Dendritic cell treated with granulocyte-macrophage colony-stimulating factor and Interleukin-4, amounts not matched to agents 40 ng/mL and 50 ng/mL, for 4 days (primary cell): Measurements from ENCODE around the gene PRKCD.

Source experiments
- H3K27ac Mint-ChIP-seq: one replicate; pipeline ENCODE4 v1.8.0; 2022; ENCODE audit warnings: mild to moderate bottlenecking, mixed read lengths
- H3K27me3 Mint-ChIP-seq: one replicate; pipeline ENCODE4 v1.8.0; 2022; ENCODE audit warnings: mild to moderate bottlenecking, mixed read lengths
- H3K36me3 Mint-ChIP-seq: one replicate; pipeline ENCODE4 v1.8.0; 2022; ENCODE audit warnings: low read depth, mixed read lengths
- H3K4me1 Mint-ChIP-seq: one replicate; pipeline ENCODE4 v1.8.0; 2022; ENCODE audit warnings: low read depth, mixed read lengths
- H3K4me3 Mint-ChIP-seq: one replicate; pipeline ENCODE4 v1.8.0; 2022; ENCODE audit warnings: mild to moderate bottlenecking, moderate library complexity, mixed read lengths
- H3K9me3 Mint-ChIP-seq: one replicate; pipeline ENCODE4 v1.8.0; 2022; ENCODE audit warnings: mixed read lengths
- intact Hi-C: fragments of 100-400 bp; cut with micrococcal nuclease; formaldehyde crosslinking; loops from one replicate; pipeline ENCODE4 v1.15.0; 2022

Gene PRKCD

GRCh38 chr3:53130179-53131061 lies 30.6 kb upstream of the PRKCD start, which contains the start of gene RFT1:
Gene RFT1, minus strand, starts transcription at chr3:53130435. Its CDS starts 35 bp downstream, at chr3:53130400.
- H3K36me3 Mint-ChIP-seq, result peaks cover 20% of the 10 kb centered on the region
- H3K27me3 Mint-ChIP-seq, result no peaks in the 10 kb centered on the region
- intact Hi-C loops, result loop anchor here (5.0 kb wide), 1 partner anchor 52 kb away; no protein-coding TSS in a partner anchor
- peaks cover 37% of the 10 kb centered on the region for H3K4me1 Mint-ChIP-seq
- peak within 1 kb of the TSS; percentile 87 for H3K4me3 Mint-ChIP-seq
- peak within 1 kb of the TSS; percentile 83 for H3K27ac Mint-ChIP-seq
- no peaks in the 10 kb centered on the region for H3K9me3 Mint-ChIP-seq

- peaks cover 13% of the 10 kb centered on the region for H3K36me3 Mint-ChIP-seq
- H3K9me3 Mint-ChIP-seq, result no peaks in the 10 kb centered on the region
- peak overlapping the region; percentile 83 for H3K27ac Mint-ChIP-seq
- peaks cover 41% of the 10 kb centered on the region for H3K4me1 Mint-ChIP-seq
- intact Hi-C loops, result loop anchor here (5.0 kb wide), 1 partner anchor 51 kb away; no protein-coding TSS in a partner anchor
- H3K4me3 Mint-ChIP-seq, result peak overlapping the region; percentile 87
- no peaks in the 10 kb centered on the region for H3K27me3 Mint-ChIP-seq
These were observed 29.9 kb upstream of the PRKCD start for GRCh38 chr3:53131096-53131495.

- intact Hi-C loops, result loop anchor here (5.0 kb wide), 1 partner anchor 50 kb away; no protein-coding TSS in a partner anchor
- Mint-ChIP-seq H3K27ac (peak overlapping the region; percentile 70), H3K36me3 (peaks cover 6% of the 10 kb centered on the region), H3K9me3 (no peaks in the 10 kb centered on the region), H3K4me3 (no peak overlapping the region), H3K4me1 (peaks cover 44% of the 10 kb centered on the region), H3K27me3 (no peaks in the 10 kb centered on the region)
These were observed 28.7 kb upstream of the PRKCD start for GRCh38 chr3:53132347-53132746.

- Mint-ChIP-seq H3K4me3 (no peak overlapping the region), H3K27me3 (no peaks in the 10 kb centered on the region), H3K4me1 (peaks cover 52% of the 10 kb centered on the region), H3K36me3 (peaks cover 6% of the 10 kb centered on the region), H3K9me3 (no peaks in the 10 kb centered on the region), H3K27ac (no peak overlapping the region)
- intact Hi-C loops, result loop anchor here (2.0 to 5.0 kb wide), 3 partner anchors 26 to 62 kb away; partner anchors contain the start of gene PRKCD
These were observed 26.3 kb upstream of the PRKCD start for GRCh38 chr3:53134631-53135232.

GRCh38 chr3:53137221-53137620 lies 23.8 kb upstream of the PRKCD start:
- no peak overlapping the region for H3K4me3 Mint-ChIP-seq
- intact Hi-C loops, result no loop called here
- peak overlapping the region; percentile 49 for H3K27ac Mint-ChIP-seq
- H3K36me3 Mint-ChIP-seq, result no peaks in the 10 kb centered on the region
- no peaks in the 10 kb centered on the region for H3K9me3 Mint-ChIP-seq
- H3K4me1 Mint-ChIP-seq, result peaks cover 60% of the 10 kb centered on the region
- no peaks in the 10 kb centered on the region for H3K27me3 Mint-ChIP-seq

GRCh38 chr3:53137835-53138446 lies 23.1 kb upstream of the PRKCD start:
- Mint-ChIP-seq H3K4me1 (peaks cover 60% of the 10 kb centered on the region), H3K9me3 (no peaks in the 10 kb centered on the region), H3K4me3 (no peak overlapping the region), H3K36me3 (no peaks in the 10 kb centered on the region), H3K27ac (peak overlapping the region; percentile 49), H3K27me3 (no peaks in the 10 kb centered on the region)
- intact Hi-C loops, result no loop called here

GRCh38 chr3:53139906-53140846 lies 20.8 kb upstream of the PRKCD start:
- no peaks in the 10 kb centered on the region for H3K36me3 Mint-ChIP-seq
- no peaks in the 10 kb centered on the region for H3K27me3 Mint-ChIP-seq
- no peaks in the 10 kb centered on the region for H3K9me3 Mint-ChIP-seq
- H3K27ac Mint-ChIP-seq, result peak overlapping the region; percentile 88
- no peak overlapping the region for H3K4me3 Mint-ChIP-seq
- peaks cover 72% of the 10 kb centered on the region for H3K4me1 Mint-ChIP-seq
- intact Hi-C loops, result no loop called here

- intact Hi-C loops, result no loop called here
- Mint-ChIP-seq H3K27me3 (no peaks in the 10 kb centered on the region), H3K9me3 (no peaks in the 10 kb centered on the region), H3K27ac (peak overlapping the region; percentile 88), H3K36me3 (no peaks in the 10 kb centered on the region), H3K4me3 (no peak overlapping the region), H3K4me1 (peaks cover 73% of the 10 kb centered on the region)
These were observed 19.9 kb upstream of the PRKCD start for GRCh38 chr3:53140847-53141845.

- intact Hi-C loops, result loop anchor here (2.0 kb wide), 1 partner anchor 18 kb away; the partner anchor contains the start of gene PRKCD
- H3K27ac Mint-ChIP-seq, result peak overlapping the region; percentile 88
- no peaks in the 10 kb centered on the region for H3K36me3 Mint-ChIP-seq
- no peaks in the 10 kb centered on the region for H3K27me3 Mint-ChIP-seq
- H3K4me3 Mint-ChIP-seq, result no peak overlapping the region
- no peaks in the 10 kb centered on the region for H3K9me3 Mint-ChIP-seq
- peaks cover 88% of the 10 kb centered on the region for H3K4me1 Mint-ChIP-seq
These were observed 18.0 kb upstream of the PRKCD start for GRCh38 chr3:53142986-53143385.

GRCh38 chr3:53144446-53144845 lies 16.6 kb upstream of the PRKCD start:
- peaks cover 91% of the 10 kb centered on the region for H3K4me1 Mint-ChIP-seq
- no peak overlapping the region for H3K4me3 Mint-ChIP-seq
- no peaks in the 10 kb centered on the region for H3K9me3 Mint-ChIP-seq
- H3K36me3 Mint-ChIP-seq, result no peaks in the 10 kb centered on the region
- H3K27me3 Mint-ChIP-seq, result no peaks in the 10 kb centered on the region
- intact Hi-C loops, result no loop called here
- H3K27ac Mint-ChIP-seq, result peak overlapping the region; percentile 88

- H3K27me3 Mint-ChIP-seq, result peaks cover 1% of the 10 kb centered on the region
- peak overlapping the region; percentile 88 for H3K27ac Mint-ChIP-seq
- no peaks in the 10 kb centered on the region for H3K9me3 Mint-ChIP-seq
- H3K4me3 Mint-ChIP-seq, result no peak overlapping the region
- peaks cover 92% of the 10 kb centered on the region for H3K4me1 Mint-ChIP-seq
- intact Hi-C loops, result no loop called here
- H3K36me3 Mint-ChIP-seq, result no peaks in the 10 kb centered on the region
These were observed 15.9 kb upstream of the PRKCD start for GRCh38 chr3:53144862-53145712.

GRCh38 chr3:53145713-53146080 lies 15.3 kb upstream of the PRKCD start:
- H3K27ac Mint-ChIP-seq, result peak overlapping the region; percentile 88
- H3K4me1 Mint-ChIP-seq, result peaks cover 92% of the 10 kb centered on the region
- H3K27me3 Mint-ChIP-seq, result peaks cover 2% of the 10 kb centered on the region
- H3K4me3 Mint-ChIP-seq, result no peak overlapping the region
- intact Hi-C loops, result no loop called here
- no peaks in the 10 kb centered on the region for H3K9me3 Mint-ChIP-seq
- no peaks in the 10 kb centered on the region for H3K36me3 Mint-ChIP-seq
